H7 (cell line): ENCODE results near the gene RAB3B. TPM values are rescaled to one million over a fixed set of nuclear protein-coding genes. Genes with fewer than 3 reads are reported as not detected.
"Not testable (repeated sequence)": the region's sequence is repeated elsewhere in the genome, so short reads cannot be mapped to it uniquely, and the experiment has no call there.

Source experiments
- DNase-seq: peaks from one replicate; pipeline ENCODE4 v3.0.0; 2012
- H3K27me3 ChIP-seq: 2 replicates; pipeline ENCODE4 v1.6.0; 2011; ENCODE audit warnings: mild to moderate bottlenecking, low read length; ENCODE audit not compliant: control insufficient read depth, insufficient read depth
- H3K36me3 ChIP-seq: replicated peaks from 2 replicates; pipeline ENCODE4 v1.5.1; 2011; ENCODE audit warnings: low read length; ENCODE audit not compliant: control insufficient read depth, insufficient read depth
- H3K4me3 ChIP-seq: 2 replicates; pipeline ENCODE4 v1.5.1; 2011; ENCODE audit warnings: low read depth, mild to moderate bottlenecking, control low read depth, low read length, moderate library complexity; ENCODE audit not compliant: insufficient read depth
- total RNA-seq: library from RNA; depleted of rRNA; stranded (reverse); fragments of >200 nt; shearing (Covaris generic); gene quantifications from 2 replicates; pipeline ENCODE4 v1.2.3, GENCODE V29; 2014

Gene RAB3B
- total RNA-seq, 1 experiment from 2014 or later: 22.4 TPM

DNA sequence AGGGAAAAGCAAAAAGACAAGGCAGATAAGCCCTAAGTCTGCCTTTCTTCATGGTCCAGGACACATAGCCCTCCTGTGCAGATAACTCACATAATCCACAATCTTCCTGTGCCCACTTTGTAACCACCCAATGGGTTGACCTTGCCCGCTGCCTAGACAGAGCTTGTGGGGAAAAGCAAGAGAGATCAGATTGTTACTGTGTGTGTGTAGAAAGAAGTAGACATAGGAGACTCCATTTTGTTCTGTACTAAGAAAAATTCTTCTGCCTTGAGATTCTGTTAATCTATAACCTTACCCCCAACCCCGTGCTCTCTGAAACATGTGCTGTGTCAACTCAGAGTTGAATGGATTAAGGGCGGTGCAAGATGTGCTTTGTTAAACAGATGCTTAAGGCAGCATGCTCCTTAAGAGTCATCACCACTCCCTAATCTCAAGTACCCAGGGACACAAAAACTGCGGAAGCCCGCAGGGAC is 15.6 kb upstream of the RAB3B start:
- H3K27me3 ChIP-seq, H3K36me3 ChIP-seq, H3K4me3 ChIP-seq, DNase-seq: not testable (repeated sequence)

GRCh38 chr1:52005548-52005947 is 15.0 kb upstream of the RAB3B start:
- H3K36me3 ChIP-seq, DNase-seq, H3K27me3 ChIP-seq, H3K4me3 ChIP-seq: not testable (repeated sequence)

- Histone ChIP-seq H3K27me3 (no peaks in the 10 kb centered on the region), H3K36me3 (no peaks in the 10 kb centered on the region), H3K4me3 (no peak overlapping the region)
- DNase-seq: no peak
Measured at GRCh38 chr1:52003877-52004276, 13.4 kb upstream of the RAB3B start.

DNA sequence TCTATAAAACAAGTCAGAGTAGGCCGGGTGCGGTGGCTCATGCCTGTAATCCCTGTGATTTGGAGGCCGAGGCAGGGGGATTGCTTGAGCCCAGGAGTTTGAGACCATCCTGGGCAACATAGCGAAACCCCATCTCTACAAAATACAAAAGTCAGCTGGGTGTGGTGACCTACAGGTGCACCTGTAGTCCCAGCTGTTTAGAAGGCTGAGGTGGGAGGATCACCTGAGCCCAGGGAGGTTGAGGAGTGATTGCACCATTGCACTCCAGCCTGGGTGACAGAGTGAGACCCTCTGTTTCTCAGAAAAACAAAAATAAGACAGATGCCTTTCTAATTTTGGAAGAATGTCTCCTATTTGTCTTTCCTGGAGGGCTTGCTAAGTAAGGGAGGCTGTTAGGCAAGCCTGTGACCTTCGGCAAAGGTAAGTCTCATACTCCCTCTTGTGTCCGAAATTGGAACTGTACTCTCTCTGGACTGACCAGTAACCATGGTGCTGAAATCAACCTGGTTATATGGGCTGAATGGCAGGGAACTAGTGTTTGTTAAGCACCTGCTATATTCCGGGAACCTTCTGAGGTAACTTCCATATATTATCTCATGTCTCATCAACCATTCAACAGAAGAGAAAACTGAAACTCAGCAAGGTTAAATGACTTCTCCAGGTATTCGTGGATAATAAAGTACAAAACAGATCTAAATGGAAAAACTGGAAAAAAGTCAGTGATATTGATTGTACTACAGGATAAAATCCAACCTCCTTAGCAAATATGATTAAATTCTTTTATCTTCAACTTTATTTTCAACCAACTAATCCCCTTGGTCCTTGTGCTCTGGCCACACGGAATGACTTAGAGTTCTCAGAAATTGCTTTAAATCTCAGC is 11.8 kb upstream of the RAB3B start:
- H3K4me3 ChIP-seq: no peak overlapping the region
- no peaks in the 10 kb centered on the region for H3K27me3 ChIP-seq
- DNase-seq: peak; percentile 84
- H3K36me3 ChIP-seq: no peaks in the 10 kb centered on the region

- no peak for DNase-seq
- H3K4me3 ChIP-seq: no peak overlapping the region
- no peaks in the 10 kb centered on the region for H3K36me3 ChIP-seq
- no peaks in the 10 kb centered on the region for H3K27me3 ChIP-seq
Measured at GRCh38 chr1:51998701-51999100, 8.2 kb upstream of the RAB3B start.

GRCh38 chr1:51997974-51998382 is 7.5 kb upstream of the RAB3B start:
- no peaks in the 10 kb centered on the region for H3K36me3 ChIP-seq
- no peak overlapping the region for H3K4me3 ChIP-seq
- no peaks in the 10 kb centered on the region for H3K27me3 ChIP-seq
- DNase-seq: peak; percentile 80

DNA sequence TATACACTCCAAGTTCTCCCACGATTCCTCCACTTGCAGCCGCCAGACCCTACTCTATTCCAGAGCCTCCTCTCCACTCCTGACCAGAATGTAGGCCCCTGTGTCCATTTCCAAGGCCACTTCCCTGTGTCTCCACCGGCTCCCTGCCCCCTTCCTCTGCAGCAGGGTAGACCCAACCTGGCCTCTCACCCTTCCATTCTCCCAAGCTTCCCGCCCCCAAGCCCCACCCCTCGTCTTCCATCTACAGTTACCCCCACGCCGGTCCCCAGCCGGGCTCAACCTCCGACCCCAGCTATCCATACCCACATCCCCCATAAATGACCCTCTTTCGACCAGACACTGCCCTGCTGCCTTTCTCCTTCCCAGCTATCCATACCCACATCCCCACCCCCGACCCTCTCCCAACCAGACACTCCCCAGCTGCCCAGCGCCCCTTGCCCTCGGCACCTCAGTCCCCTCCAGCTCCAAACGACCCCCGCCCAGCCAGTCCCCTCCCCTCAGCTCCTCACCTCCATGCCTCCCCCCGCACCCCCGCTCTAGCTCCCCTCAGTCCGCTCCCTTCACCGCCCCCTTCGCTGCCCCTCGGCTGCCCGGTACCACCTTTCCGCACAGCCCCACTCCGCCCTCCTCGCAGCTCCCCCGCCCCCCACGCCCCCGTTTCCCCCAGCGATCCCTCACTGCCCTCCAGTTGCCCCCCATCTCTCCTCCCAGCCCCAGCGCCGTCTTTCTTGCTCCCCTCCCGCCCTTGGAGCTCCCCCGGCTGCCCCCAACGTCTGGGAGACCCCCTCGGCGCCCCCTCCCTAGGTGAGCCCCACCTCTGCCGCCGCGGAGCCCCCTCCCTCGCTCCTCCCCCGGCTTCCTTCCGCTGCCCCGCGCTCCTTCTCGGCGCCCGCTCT is 670 bp downstream of the RAB3B start:
- DNase-seq: peak; percentile 87
- Histone ChIP-seq H3K4me3 (peak overlapping the region; percentile 69), H3K36me3 (no peaks in the 10 kb centered on the region), H3K27me3 (peaks cover 2% of the 10 kb centered on the region; the same call in 1 of the 2 replicates)

DNA sequence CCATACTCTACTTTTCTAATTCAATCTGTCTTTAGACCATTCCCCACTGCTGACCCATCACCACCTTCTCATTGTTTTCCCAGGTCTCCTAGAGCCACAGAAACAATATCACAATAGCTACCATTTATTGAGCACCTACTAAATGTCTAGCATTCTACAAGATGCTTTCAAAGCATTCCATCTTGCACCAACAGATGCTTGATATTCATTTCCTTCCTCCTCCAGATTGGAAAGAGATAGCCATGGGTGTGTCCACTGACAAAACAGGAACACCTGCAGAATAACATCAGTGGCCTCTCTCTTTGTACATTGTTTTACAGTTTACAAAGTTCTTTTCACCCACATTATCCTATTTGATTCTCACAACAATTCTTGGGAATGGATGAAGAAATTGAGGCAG is 2.2 kb downstream of the RAB3B start:
- no peak overlapping the region for H3K4me3 ChIP-seq
- H3K27me3 ChIP-seq: peaks cover 2% of the 10 kb centered on the region; the same call in 1 of the 2 replicates
- no peaks in the 10 kb centered on the region for H3K36me3 ChIP-seq
- DNase-seq: no peak

GRCh38 chr1:51986718-51987117 is 3.8 kb downstream of the RAB3B start:
- no peak overlapping the region for H3K4me3 ChIP-seq
- 0 out of 2 replicates have a peak, but pooled peaks cover under 1% of the 10 kb centered on the region for H3K27me3 ChIP-seq
- H3K36me3 ChIP-seq: no peaks in the 10 kb centered on the region; the same call in 1 of the 2 replicates
- DNase-seq: peak; percentile 16

GRCh38 chr1:51982161-51982560 is 8.3 kb downstream of the RAB3B start:
- H3K36me3 ChIP-seq: peaks cover 3% of the 10 kb centered on the region
- no peak for DNase-seq
- no peak overlapping the region for H3K4me3 ChIP-seq
- H3K27me3 ChIP-seq: no peaks in the 10 kb centered on the region

- Histone ChIP-seq H3K4me3 (no peak overlapping the region), H3K36me3 (peaks cover 9% of the 10 kb centered on the region), H3K27me3 (no peaks in the 10 kb centered on the region)
- no peak for DNase-seq
Measured at GRCh38 chr1:51981555-51981954, 8.9 kb downstream of the RAB3B start.

GRCh38 chr1:51978099-51978498 is 12.4 kb downstream of the RAB3B start:
- H3K36me3 ChIP-seq: peaks cover 14% of the 10 kb centered on the region
- H3K27me3 ChIP-seq: no peaks in the 10 kb centered on the region
- DNase-seq: no peak
- H3K4me3 ChIP-seq: no peak overlapping the region

DNA sequence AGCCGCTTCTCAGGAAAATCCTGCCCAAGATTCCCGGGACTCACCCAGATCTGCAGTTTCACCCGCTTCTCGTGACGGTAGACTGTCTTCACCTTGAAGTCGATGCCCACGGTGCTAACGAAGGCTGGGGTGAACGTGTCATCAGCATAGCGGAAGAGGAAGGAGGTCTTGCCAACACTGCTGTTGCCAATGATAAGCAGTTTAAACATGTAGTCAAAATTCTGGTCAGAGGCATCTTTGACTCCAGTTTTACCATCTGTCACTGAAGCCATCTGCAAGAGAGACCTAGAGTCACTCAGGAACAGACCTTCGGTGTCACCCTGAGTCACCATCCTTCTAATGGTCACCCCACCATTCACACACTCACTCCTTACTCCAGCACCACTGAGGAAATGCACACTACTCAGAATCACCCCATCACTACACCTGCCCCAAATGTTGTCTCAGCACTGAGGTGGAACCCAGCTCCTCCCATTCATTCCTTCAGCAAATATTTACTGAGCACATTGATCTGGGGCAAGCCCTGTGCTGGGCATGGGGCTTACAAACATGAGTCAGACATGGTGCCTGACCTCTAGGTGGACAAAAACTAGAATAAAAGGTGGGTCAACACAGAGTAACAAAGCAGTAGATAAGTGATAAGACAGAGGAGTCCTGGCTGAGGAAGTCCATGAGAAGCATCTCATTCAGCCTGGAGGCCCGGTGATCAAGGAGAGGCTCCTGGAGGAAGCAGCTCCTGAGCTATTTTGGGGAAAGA is 13.5 kb downstream of the RAB3B start:
- Histone ChIP-seq H3K4me3 (no peak overlapping the region), H3K36me3 (peaks cover 15% of the 10 kb centered on the region), H3K27me3 (no peaks in the 10 kb centered on the region)
- no peak for DNase-seq
